Loucy (cell line): Measurements from ENCODE around the gene DLGAP3.

Experiments
- EZH2phosphoT487 ChIP-seq: fragments of 200-600 bp; IDR thresholded peaks from 2 replicates; pipeline ENCODE4 v1.6.1; 2018; ENCODE audit warnings: antibody characterized with exemption, mild to moderate bottlenecking, moderate library complexity, borderline replicate concordance
- TF ChIP-seq, protein P1 (sequence below): fragments of 200-600 bp; sonication (generic); conservative IDR thresholded peaks from 2 replicates; pipeline ENCODE4 v1.5.1; 2014; ENCODE audit warnings: mild to moderate bottlenecking, antibody characterized with exemption, low read length

DNA sequence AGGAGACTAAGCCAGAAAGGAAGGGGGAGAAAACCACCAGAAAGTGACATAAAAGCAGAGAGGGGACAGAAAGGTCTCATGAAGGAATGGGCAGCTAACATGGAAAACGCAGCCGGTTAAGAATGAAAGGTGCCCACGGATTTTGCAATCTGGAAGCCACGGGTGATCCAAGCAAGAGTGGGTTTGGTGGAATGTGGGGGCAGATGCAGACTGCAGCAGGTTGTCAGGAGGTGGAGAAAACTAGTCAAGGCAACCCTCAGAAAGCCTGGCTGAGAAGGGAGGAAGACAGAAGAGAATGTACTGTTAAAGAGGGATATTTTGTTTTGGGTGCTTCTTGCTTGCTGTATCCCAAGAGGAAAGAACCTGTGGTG, 57.3 kb downstream of the DLGAP3 start:
- TF ChIP-seq, protein P1, sequence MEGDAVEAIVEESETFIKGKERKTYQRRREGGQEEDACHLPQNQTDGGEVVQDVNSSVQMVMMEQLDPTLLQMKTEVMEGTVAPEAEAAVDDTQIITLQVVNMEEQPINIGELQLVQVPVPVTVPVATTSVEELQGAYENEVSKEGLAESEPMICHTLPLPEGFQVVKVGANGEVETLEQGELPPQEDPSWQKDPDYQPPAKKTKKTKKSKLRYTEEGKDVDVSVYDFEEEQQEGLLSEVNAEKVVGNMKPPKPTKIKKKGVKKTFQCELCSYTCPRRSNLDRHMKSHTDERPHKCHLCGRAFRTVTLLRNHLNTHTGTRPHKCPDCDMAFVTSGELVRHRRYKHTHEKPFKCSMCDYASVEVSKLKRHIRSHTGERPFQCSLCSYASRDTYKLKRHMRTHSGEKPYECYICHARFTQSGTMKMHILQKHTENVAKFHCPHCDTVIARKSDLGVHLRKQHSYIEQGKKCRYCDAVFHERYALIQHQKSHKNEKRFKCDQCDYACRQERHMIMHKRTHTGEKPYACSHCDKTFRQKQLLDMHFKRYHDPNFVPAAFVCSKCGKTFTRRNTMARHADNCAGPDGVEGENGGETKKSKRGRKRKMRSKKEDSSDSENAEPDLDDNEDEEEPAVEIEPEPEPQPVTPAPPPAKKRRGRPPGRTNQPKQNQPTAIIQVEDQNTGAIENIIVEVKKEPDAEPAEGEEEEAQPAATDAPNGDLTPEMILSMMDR: no peak
- TF ChIP-seq EZH2phosphoT487: no peak
